Measurements from ENCODE around the gene C21orf58. TPM values are rescaled to one million over a fixed set of nuclear protein-coding genes. Genes with fewer than 3 reads are reported as not detected.

The C21orf58 gene
- total RNA-seq, 1 donor from 2014 or later, result 12.1 TPM

GRCh38 chr21:46326110-46326703 is 2.5 kb upstream of the C21orf58 start:
- peak; percentile 26 for TF ChIP-seq CTCF (conservative IDR thresholded peaks at IDR 0.05; ENCODE audit: low read depth, low read length)
- H3K4me3 ChIP-seq (ENCODE audit: low read depth, low read length), result no peak overlapping the region
- no peak for DNase-seq (ENCODE audit: low read depth)

DNA sequence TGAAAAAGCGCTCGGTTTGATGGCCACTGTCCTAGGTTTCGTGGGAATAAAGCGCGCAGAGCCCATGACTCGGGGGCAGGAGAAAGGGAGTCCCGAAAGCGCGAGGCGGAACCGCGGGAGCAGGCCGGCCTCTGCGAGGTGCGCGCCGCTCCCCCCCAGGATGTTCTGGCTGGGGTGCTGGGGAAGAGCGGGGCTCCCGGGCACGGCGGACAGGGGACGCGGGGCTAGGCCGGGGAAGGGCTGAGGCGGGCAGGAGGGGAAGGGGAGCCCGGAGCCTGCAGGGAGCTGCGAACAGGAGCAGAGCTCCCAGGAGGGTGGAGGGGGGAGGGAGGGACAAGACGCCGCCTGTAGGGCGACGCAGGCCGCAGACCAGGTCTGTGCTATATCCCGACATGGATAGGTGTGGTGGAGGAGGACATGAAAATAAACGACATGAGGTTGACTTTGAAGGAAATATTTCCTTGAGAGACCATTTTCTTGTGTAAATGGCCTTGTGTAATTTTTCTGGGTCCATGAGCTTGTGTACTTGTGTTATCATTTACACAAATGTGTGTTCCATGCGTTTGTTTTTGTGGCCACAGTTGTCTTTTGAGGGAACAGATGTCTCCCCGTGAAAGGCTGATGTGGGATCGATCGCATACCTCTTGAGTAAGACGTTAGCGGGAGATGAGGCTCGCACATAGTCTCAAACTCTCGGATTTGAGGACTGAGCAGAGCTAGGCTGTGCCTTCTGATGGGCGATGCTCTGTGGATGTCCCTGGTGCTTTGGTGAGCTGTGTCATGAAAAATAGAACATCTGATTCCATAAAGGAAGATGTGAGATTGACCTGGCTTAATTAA is 1.6 kb upstream of the C21orf58 start:
- TF ChIP-seq CTCF (conservative IDR thresholded peaks at IDR 0.05; ENCODE audit: low read depth, low read length), result peak; percentile 41
- DNase-seq (ENCODE audit: low read depth), result no peak

DNA sequence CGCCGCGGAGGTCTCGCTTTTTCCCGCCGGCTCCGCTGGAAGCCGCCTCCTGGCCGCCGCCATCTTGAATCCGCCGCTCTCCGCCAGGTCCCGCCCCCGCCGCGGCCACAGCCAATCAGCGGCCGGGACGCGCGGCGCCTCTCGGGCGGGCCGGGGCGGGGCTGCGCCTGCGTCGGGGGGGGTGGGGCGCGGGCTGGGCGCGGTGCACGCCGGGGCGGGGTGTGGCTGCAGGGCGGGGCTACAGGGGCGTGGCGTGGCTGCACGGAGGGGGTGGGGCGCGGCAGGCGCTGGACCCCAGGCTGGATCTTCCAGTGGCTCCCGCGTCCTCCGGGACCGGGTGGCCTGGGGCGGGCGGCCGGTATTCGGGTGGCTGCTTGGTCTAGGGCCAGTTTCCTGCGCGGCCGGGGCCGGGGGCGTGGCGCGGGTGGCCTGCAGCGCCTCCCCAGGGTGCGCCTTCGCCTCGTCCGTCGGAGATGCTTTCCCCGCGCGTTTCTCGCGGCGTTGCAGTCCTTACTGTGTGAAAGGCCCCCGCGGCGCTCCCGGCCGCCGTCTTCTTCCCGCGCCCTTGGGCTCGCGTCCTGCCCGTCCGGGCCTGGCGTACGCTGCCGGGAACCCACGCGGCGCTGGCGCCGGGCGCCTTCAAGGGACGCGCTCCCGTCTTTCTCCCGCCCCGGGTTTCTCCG is 861 bp upstream of the C21orf58 start:
- TF ChIP-seq CTCF (conservative IDR thresholded peaks at IDR 0.05; ENCODE audit: low read depth, low read length), result no peak
- DNase-seq (ENCODE audit: low read depth), result no peak
- peak overlapping the region; percentile 100 for H3K4me3 ChIP-seq (ENCODE audit: low read depth, low read length)

More for the DNA sequence above, 1.6 kb upstream of the C21orf58 start:
- H3K4me3 ChIP-seq (ENCODE audit: low read depth, low read length), result peak overlapping the region; percentile 66

GRCh38 chr21:46323227-46323709 is 402 bp downstream of the C21orf58 start:
- peak overlapping the region; percentile 100 for H3K4me3 ChIP-seq (ENCODE audit: low read depth, low read length)
- DNase-seq (ENCODE audit: low read depth), result no peak
- no peak for TF ChIP-seq CTCF (conservative IDR thresholded peaks at IDR 0.05; ENCODE audit: low read depth, low read length)

GRCh38 chr21:46322351-46323226 is 1.1 kb downstream of the C21orf58 start:
- H3K4me3 ChIP-seq (ENCODE audit: low read depth, low read length), result peak overlapping the region; percentile 100
- DNase-seq (ENCODE audit: low read depth), result no peak
- TF ChIP-seq CTCF (conservative IDR thresholded peaks at IDR 0.05; ENCODE audit: low read depth, low read length), result no peak

- no peak for DNase-seq (ENCODE audit: low read depth)
- H3K4me3 ChIP-seq (ENCODE audit: low read depth, low read length), result no peak overlapping the region
- TF ChIP-seq CTCF (conservative IDR thresholded peaks at IDR 0.05; ENCODE audit: low read depth, low read length), result no peak
Observed at GRCh38 chr21:46320331-46320801, 3.3 kb downstream of the C21orf58 start.

Measured in epithelial cell of proximal tubule (primary cell).